Keratinocyte (primary cell): Measurements from ENCODE around the gene HENMT1. TPM values are rescaled to one million over a fixed set of nuclear protein-coding genes. Genes with fewer than 3 reads are reported as not detected.

ENCODE experiments used
- DNase-seq: peaks from one replicate; pipeline ENCODE4 v3.0.0-alpha.2; 2011; ENCODE audit warnings: low read depth, missing footprints, low spot score
- FAIRE-seq: peaks from 2 replicates; lab custom pipeline; 2011; peaks lifted over from hg19 to GRCh38; lab: Jason Lieb, UNC
- H2AFZ ChIP-seq: 2 replicates; pipeline ENCODE4 v1.6.0; 2012; ENCODE audit warnings: low read length, control low read depth, inconsistent platforms; ENCODE audit not compliant: control insufficient read depth
- H3K27ac ChIP-seq: 2 replicates; pipeline ENCODE4 v1.5.1; 2011; ENCODE audit warnings: low read length; ENCODE audit not compliant: control insufficient read depth, insufficient read depth
- H3K27me3 ChIP-seq: 3 replicates; pipeline ENCODE4 v1.6.0; 2011; ENCODE audit warnings: low read length; ENCODE audit not compliant: control insufficient read depth, insufficient read depth; ENCODE audit errors: extremely low read depth
- H3K36me3 ChIP-seq, 2 experiments: 2 replicates in 1 of 2; 3 replicates in 1 of 2; pipeline ENCODE4 v1.5.1; 2011; ENCODE audit warnings: low read length in 2 of 2, mild to moderate bottlenecking in 1 of 2; ENCODE audit not compliant: control insufficient read depth in 2 of 2, insufficient read depth in 2 of 2; ENCODE audit errors: extremely low read depth in 1 of 2
- H3K4me1 ChIP-seq: 3 replicates; pipeline ENCODE4 v1.5.1; 2011; ENCODE audit warnings: low read length; ENCODE audit not compliant: control insufficient read depth, insufficient read depth; ENCODE audit errors: extremely low read depth
- H3K4me2 ChIP-seq: 3 replicates; pipeline ENCODE4 v1.6.0; 2011; ENCODE audit warnings: low read depth, low read length; ENCODE audit not compliant: control insufficient read depth, insufficient read depth; ENCODE audit errors: extremely low read depth
- H3K4me3 ChIP-seq, 3 experiments: fragments of 200-600 bp in 1 of 3; sonication (generic) in 1 of 3; 2 replicates in 2 of 3; 3 replicates in 1 of 3; pipeline ENCODE4 v1.5.1; 2011 to 2016; ENCODE audit warnings: low read length in 3 of 3, mild to moderate bottlenecking in 3 of 3, control low read depth in 2 of 3, inconsistent platforms in 1 of 3, low read depth in 1 of 3, mixed read lengths in 1 of 3, mixed run types in 1 of 3, moderate library complexity in 1 of 3; ENCODE audit not compliant: control insufficient read depth in 2 of 3, insufficient read depth in 2 of 3; ENCODE audit errors: extremely low read depth in 1 of 3
- H3K79me2 ChIP-seq: 2 replicates; pipeline ENCODE4 v1.6.0; 2012; ENCODE audit warnings: low read length; ENCODE audit not compliant: control insufficient read depth, insufficient read depth
- H3K9ac ChIP-seq: 3 replicates; pipeline ENCODE4 v1.6.0; 2011; ENCODE audit warnings: low read length; ENCODE audit not compliant: control insufficient read depth, insufficient read depth; ENCODE audit errors: extremely low read depth
- H3K9me1 ChIP-seq: 3 replicates; pipeline ENCODE4 v1.6.0; 2011; ENCODE audit warnings: low read length; ENCODE audit not compliant: control insufficient read depth, insufficient read depth; ENCODE audit errors: extremely low read depth
- H3K9me3 ChIP-seq: 2 replicates; pipeline ENCODE4 v1.5.1; 2012; ENCODE audit warnings: low read depth, low read length; ENCODE audit not compliant: control insufficient read depth
- H4K20me1 ChIP-seq: 3 replicates; pipeline ENCODE4 v1.6.0; 2011; ENCODE audit warnings: low read length; ENCODE audit not compliant: control insufficient read depth, insufficient read depth; ENCODE audit errors: extremely low read depth
- CTCF ChIP-seq, 3 experiments: IDR thresholded peaks in 1 of 3; conservative IDR thresholded peaks in 1 of 3; optimal IDR thresholded peaks in 1 of 3; 2 replicates in 2 of 3; 3 replicates in 1 of 3; pipeline versions ENCODE3 to v1.5.1; 2011; ENCODE audit warnings: low read length in 3 of 3, mild to moderate bottlenecking in 3 of 3, moderate library complexity in 2 of 3, control low read depth in 1 of 3, inconsistent platforms in 1 of 3; ENCODE audit not compliant: insufficient read depth in 2 of 3; ENCODE audit errors: extremely low read depth in 1 of 3
- EZH2 ChIP-seq: IDR thresholded peaks from one replicate; pipeline ENCODE4 v1.6.1; 2012; ENCODE audit warnings: inconsistent platforms, mild to moderate bottlenecking, low read length, moderate library complexity
- dilution Hi-C: fragments of 300-500 bp; cut with MboI; formaldehyde crosslinking; loops from one replicate; pipeline ENCODE4 v1.7.0; 2020; ENCODE audit warnings: low sequenced_read_pairs; ENCODE audit not compliant: extremely low pct_ligation_motif_present
- polyA plus RNA-seq, 5 experiments: library from polyadenylated mRNA; depleted of rRNA in 3 of 5; stranded (reverse) in 3 of 5; stranded (forward) in 1 of 5; unstranded in 1 of 5; fragments of >200 nt; gene quantifications; 1 replicate in 1 of 5; 2 replicates in 3 of 5; 3 replicates in 1 of 5; pipeline versions ENCODE4 v1.2.1 to v1.2.3, GENCODE V29; 2011 to 2012; ENCODE audit warnings: missing spikeins in 2 of 5, low read depth in 1 of 5, low replicate concordance in 1 of 5

HENMT1 gene
- polyA plus RNA-seq, 1 donor (not counting 4 experiments of a cell fraction or from before 2014, with no cell fraction given): 1.7 TPM

- no peak for FAIRE-seq
- Histone ChIP-seq H3K27me3 (no peaks in the 10 kb centered on the region), H3K36me3 (no peaks in the 10 kb centered on the region), H3K4me1 (no peaks in the 10 kb centered on the region), H3K79me2 (no peaks in the 10 kb centered on the region), H3K4me3 (no peak overlapping the region), H3K9ac (no peak overlapping the region), H3K9me3 (no peaks in the 10 kb centered on the region), H3K9me1 (no peaks in the 10 kb centered on the region), H2AFZ (no peak overlapping the region), H3K4me2 (no peak overlapping the region), H3K27ac (no peak overlapping the region), H4K20me1 (no peaks in the 10 kb centered on the region)
- TF ChIP-seq CTCF (optimal IDR thresholded peaks at IDR 0.05 in 1 of 3, IDR thresholded peaks at IDR 0.05 in 1 of 3, conservative IDR thresholded peaks at IDR 0.05 in 1 of 3; ENCODE audit: extremely low read depth in 1 of 3, insufficient read depth in 2 of 3, low read length in 3 of 3) (no peak), EZH2 (no peak)
- DNase-seq: no peak
- dilution Hi-C loops: no loop called here
These were observed 20.9 kb downstream of the HENMT1 start for GRCh38 chr1:108639899-108640560.

- no peak overlapping the region for H3K27ac ChIP-seq
- H3K9me1 ChIP-seq: no peaks in the 10 kb centered on the region
- H4K20me1 ChIP-seq: no peaks in the 10 kb centered on the region
- H3K27me3 ChIP-seq: no peaks in the 10 kb centered on the region
- no peak overlapping the region for H3K4me3 ChIP-seq
- TF ChIP-seq CTCF (optimal IDR thresholded peaks at IDR 0.05 in 1 of 3, IDR thresholded peaks at IDR 0.05 in 1 of 3, conservative IDR thresholded peaks at IDR 0.05 in 1 of 3; ENCODE audit: extremely low read depth in 1 of 3, insufficient read depth in 2 of 3, low read length in 3 of 3) (no peak), EZH2 (no peak)
- no peak overlapping the region for H3K9ac ChIP-seq
- H2AFZ ChIP-seq: no peak overlapping the region
- no peak for FAIRE-seq
- H3K79me2 ChIP-seq: no peaks in the 10 kb centered on the region
- no peaks in the 10 kb centered on the region for H3K4me1 ChIP-seq
- DNase-seq: no peak
- H3K9me3 ChIP-seq: no peaks in the 10 kb centered on the region
- dilution Hi-C loops: no loop called here
- H3K36me3 ChIP-seq: no peaks in the 10 kb centered on the region
- H3K4me2 ChIP-seq: no peak overlapping the region
These were observed 24.0 kb downstream of the HENMT1 start for GRCh38 chr1:108636876-108637275.
